ENCODE data around the gene CARD9.

CARD9 gene

DNA sequence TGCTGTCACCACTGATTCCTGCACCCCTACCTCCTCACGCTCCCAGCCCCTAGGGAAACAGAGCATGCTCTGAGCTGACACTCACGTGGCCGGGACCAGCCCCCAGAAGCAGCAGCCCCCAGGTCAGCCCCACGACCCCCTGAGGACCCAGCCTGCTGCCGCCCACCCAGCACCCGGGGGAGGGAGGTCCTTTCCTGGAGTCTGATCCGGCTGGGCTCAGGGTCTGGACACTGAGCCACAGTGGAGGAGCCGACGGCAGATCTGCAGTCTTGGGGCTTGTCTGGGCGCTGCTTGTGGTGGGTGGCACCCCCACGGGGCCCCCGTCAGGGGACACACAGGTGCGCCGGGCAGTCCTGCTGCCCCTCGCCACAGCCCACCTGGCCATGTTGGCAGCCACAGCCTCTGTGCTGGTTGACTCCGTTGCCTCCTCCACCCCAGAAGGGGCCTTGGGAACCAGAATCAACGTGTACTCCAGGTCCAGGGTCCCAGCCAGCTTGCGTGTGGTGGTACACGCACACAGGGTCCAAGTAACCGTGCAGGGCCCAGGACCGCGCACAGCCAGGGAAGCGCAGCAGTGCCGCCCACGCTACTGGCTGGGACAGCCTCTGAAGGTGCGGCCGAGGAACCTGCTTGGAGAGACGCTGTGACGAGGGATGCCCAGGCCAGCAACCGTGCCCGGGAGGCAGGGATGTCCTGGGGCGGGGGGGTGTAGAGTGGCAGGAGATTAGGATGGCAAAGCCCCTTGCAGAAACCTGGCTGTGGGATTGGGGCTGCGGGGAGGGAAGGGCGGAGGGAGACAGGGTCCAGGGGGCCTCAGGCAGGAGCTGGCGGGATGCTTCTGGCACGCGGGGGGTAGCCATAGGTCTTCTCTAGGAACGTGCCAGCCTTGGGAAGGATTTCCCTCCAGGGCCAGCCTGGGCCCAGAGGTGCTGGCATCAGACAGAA is 13.4 kb downstream of the CARD9 start:
- H3K36me3 ChIP-seq = no peaks in the 10 kb centered on the region
- no peak overlapping the region for H3K27ac ChIP-seq
- peaks cover 13 to 21% of the 10 kb centered on the region in 2 experiments for H3K4me1 ChIP-seq (ENCODE audit: control insufficient read depth in 1 of 2, insufficient read depth in 1 of 2, low read depth in 1 of 2, low read length in 1 of 2)
- no peak overlapping the region for H3K4me3 ChIP-seq (ENCODE audit: low read depth in 1 of 2, low read length in 1 of 2)
- TF ChIP-seq CTCF (IDR thresholded peaks at IDR 0.05) = no peak
- H3K27me3 ChIP-seq = no peaks in the 10 kb centered on the region
- H3K9me3 ChIP-seq = no peaks in the 10 kb centered on the region

DNA sequence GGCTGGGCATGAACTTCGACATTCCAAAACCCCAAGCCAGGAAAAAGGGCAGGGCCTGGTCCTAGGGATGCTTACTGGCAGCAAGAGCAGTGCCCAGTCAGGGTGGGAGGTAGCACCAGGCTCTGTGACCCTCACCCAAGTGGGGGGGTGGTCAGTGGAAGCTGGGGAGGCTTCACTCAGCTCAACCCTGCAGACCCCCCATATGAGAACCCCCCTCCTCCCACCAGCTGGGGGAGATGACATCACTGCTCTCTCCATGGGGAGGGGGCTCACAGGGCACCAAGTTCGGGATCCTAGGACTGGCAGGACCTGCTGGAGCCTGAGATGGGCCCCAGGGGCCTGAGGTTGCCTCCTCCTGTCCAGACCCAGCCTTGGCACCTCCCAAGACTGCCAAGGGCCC is 14.6 kb downstream of the CARD9 start:
- Histone ChIP-seq H3K27ac (no peak overlapping the region), H3K4me3 (ENCODE audit: low read depth in 1 of 2, low read length in 1 of 2) (no peak overlapping the region), H3K4me1 (ENCODE audit: control insufficient read depth in 1 of 2, insufficient read depth in 1 of 2, low read depth in 1 of 2, low read length in 1 of 2) (peaks cover 2 to 9% of the 10 kb centered on the region in 2 experiments), H3K27me3 (no peaks in the 10 kb centered on the region), H3K36me3 (no peaks in the 10 kb centered on the region), H3K9me3 (no peaks in the 10 kb centered on the region)
- TF ChIP-seq CTCF (IDR thresholded peaks at IDR 0.05) = no peak

- Histone ChIP-seq H3K4me3 (ENCODE audit: low read depth in 1 of 2, low read length in 1 of 2) (no peak overlapping the region), H3K4me1 (ENCODE audit: control insufficient read depth in 1 of 2, insufficient read depth in 1 of 2, low read depth in 1 of 2, low read length in 1 of 2) (peaks cover 0 to 4% of the 10 kb centered on the region in 2 experiments), H3K36me3 (no peaks in the 10 kb centered on the region), H3K27me3 (no peaks in the 10 kb centered on the region), H3K27ac (no peak overlapping the region), H3K9me3 (no peaks in the 10 kb centered on the region)
- TF ChIP-seq CTCF (IDR thresholded peaks at IDR 0.05) = no peak
Measured at GRCh38 chr9:136358016-136358415, 15.5 kb downstream of the CARD9 start.

- no peaks in the 10 kb centered on the region for H3K27me3 ChIP-seq
- no peaks in the 10 kb centered on the region for H3K36me3 ChIP-seq
- no peaks in the 10 kb centered on the region for H3K4me1 ChIP-seq (ENCODE audit: control insufficient read depth in 1 of 2, insufficient read depth in 1 of 2, low read depth in 1 of 2, low read length in 1 of 2)
- no peak for TF ChIP-seq CTCF (IDR thresholded peaks at IDR 0.05)
- H3K4me3 ChIP-seq (ENCODE audit: low read depth in 1 of 2, low read length in 1 of 2) = no peak overlapping the region
- no peaks in the 10 kb centered on the region for H3K9me3 ChIP-seq
- no peak overlapping the region for H3K27ac ChIP-seq
Measured at GRCh38 chr9:136357202-136357725, 16.2 kb downstream of the CARD9 start.

- no peaks in the 10 kb centered on the region for H3K4me1 ChIP-seq (ENCODE audit: control insufficient read depth in 1 of 2, insufficient read depth in 1 of 2, low read depth in 1 of 2, low read length in 1 of 2)
- no peak overlapping the region for H3K27ac ChIP-seq
- H3K4me3 ChIP-seq (ENCODE audit: low read depth in 1 of 2, low read length in 1 of 2) = no peak overlapping the region
- no peak for TF ChIP-seq CTCF (IDR thresholded peaks at IDR 0.05)
- H3K27me3 ChIP-seq = no peaks in the 10 kb centered on the region
- H3K36me3 ChIP-seq = no peaks in the 10 kb centered on the region
- H3K9me3 ChIP-seq = no peaks in the 10 kb centered on the region
Measured at GRCh38 chr9:136355616-136356557, 17.6 kb downstream of the CARD9 start.
